ENCODE data around the gene UPF3A. TPM values are rescaled to one million over a fixed set of nuclear protein-coding genes. Genes with fewer than 3 reads are reported as not detected.
"Not testable (repeated sequence)": the region's sequence is repeated elsewhere in the genome, so short reads cannot be mapped to it uniquely, and the experiment has no call there.

Gene UPF3A
- polyA plus RNA-seq, 2 of the 4 experiments (the other 2 are of a cell fraction) = 51.0 to 62.6 TPM

- Histone ChIP-seq H3K4me2 (no peak overlapping the region), H3K9me3 (no peaks in the 10 kb centered on the region), H3K27ac (no peak overlapping the region), H3K4me3 (no peak overlapping the region), H3K4me1 (no peaks in the 10 kb centered on the region)
- DNase-seq (ENCODE audit: low read depth in 1 of 2, low spot score in 1 of 2) (no peak), ATAC-seq (no peak), FAIRE-seq (no peak)
- WGBS (ENCODE audit: missing lambda C conversion rate) = 95% methylated on average over 3 of the region's 3 CpGs
- no peak for TF ChIP-seq PHF8 (IDR thresholded peaks at IDR 0.05; ENCODE audit: borderline replicate concordance, low read depth)
- TF ChIP-seq BHLHE40 (IDR thresholded peaks at IDR 0.05; ENCODE audit: low read depth, low read length) = no peak
- ChIA-PET POLR2A (no interaction called here), CTCF (no interaction called here)
These were observed 20.6 kb upstream of the UPF3A start for GRCh38 chr13:114260814-114261213.

GRCh38 chr13:114261328-114261965, 20.0 kb upstream of the UPF3A start:
- no peak overlapping the region for H3K27ac ChIP-seq
- POLR2A ChIA-PET = no interaction called here
- DNase-seq (ENCODE audit: low read depth in 1 of 2, low spot score in 1 of 2) (no peak), FAIRE-seq (no peak), ATAC-seq (no peak)
- H3K9me3 ChIP-seq = no peaks in the 10 kb centered on the region
- H3K4me3 ChIP-seq = no peak overlapping the region
- H3K4me1 ChIP-seq = no peaks in the 10 kb centered on the region
- TF ChIP-seq EP300 (IDR thresholded peaks at IDR 0.05) = no peak
- TF ChIP-seq HOXB13 (CRISPR knock-in tag; IDR thresholded peaks at IDR 0.05; ENCODE audit: low read depth) = no peak
- no peak for TF ChIP-seq ELK1 (IDR thresholded peaks at IDR 0.05; ENCODE audit: low read depth, low read length)
- no peak for TF ChIP-seq NR3C1 (IDR thresholded peaks at IDR 0.05)
- no peak for TF ChIP-seq ZC3H11A (IDR thresholded peaks at IDR 0.05)
- no peak for TF ChIP-seq BCL3 (IDR thresholded peaks at IDR 0.05)
- TF ChIP-seq RCOR1 (IDR thresholded peaks at IDR 0.05; ENCODE audit: low read depth, low read length) = no peak
- no peak for TF ChIP-seq MAFK (IDR thresholded peaks at IDR 0.05; ENCODE audit: partially characterized antibody)
- TF ChIP-seq CEBPB (IDR thresholded peaks at IDR 0.05) = no peak
- TF ChIP-seq KDM5A (IDR thresholded peaks at IDR 0.05) = no peak
- TF ChIP-seq REST (IDR thresholded peaks at IDR 0.05) = no peak
- TF ChIP-seq POLR2AphosphoS2 (conservative IDR thresholded peaks at IDR 0.05; ENCODE audit: low read length) = no peak
- TF ChIP-seq HOXA7 (CRISPR knock-in tag; IDR thresholded peaks at IDR 0.05) = no peak
- TF ChIP-seq CHD4 (IDR thresholded peaks at IDR 0.05; ENCODE audit: borderline replicate concordance) = no peak
- CTCF ChIA-PET = no interaction called here
- 90% methylated on average over 3 of the region's 3 CpGs for WGBS (ENCODE audit: missing lambda C conversion rate)
- no peak overlapping the region for H3K4me2 ChIP-seq

- Histone ChIP-seq H3K4me1 (no peaks in the 10 kb centered on the region), H3K27ac (no peak overlapping the region), H3K4me2 (no peak overlapping the region), H3K4me3 (no peak overlapping the region), H3K9me3 (no peaks in the 10 kb centered on the region)
- WGBS (ENCODE audit: missing lambda C conversion rate) = 80% methylated on average over 5 of the region's 5 CpGs
- TF ChIP-seq NFE2L2 (conservative IDR thresholded peaks at IDR 0.05; ENCODE audit: low read length) (no peak), PHF8 (IDR thresholded peaks at IDR 0.05; ENCODE audit: borderline replicate concordance, low read depth) (no peak), NR3C1 (IDR thresholded peaks at IDR 0.05) (no peak), RARB (CRISPR knock-in tag; IDR thresholded peaks at IDR 0.05) (no peak), PBX3 (IDR thresholded peaks at IDR 0.05) (no peak), FOXS1 (CRISPR knock-in tag; IDR thresholded peaks at IDR 0.05) (no peak), BCL3 (IDR thresholded peaks at IDR 0.05) (no peak), EP300 (IDR thresholded peaks at IDR 0.05) (no peak)
- ChIA-PET POLR2A (no interaction called here), CTCF (no interaction called here)
- no peak for ATAC-seq
- no peak for FAIRE-seq
- DNase-seq (ENCODE audit: low read depth in 1 of 2, low spot score in 1 of 2) = no peak
These were observed 17.8 kb upstream of the UPF3A start for GRCh38 chr13:114263578-114263977.

- H3K4me3 ChIP-seq; ATAC-seq; POLR2A ChIA-PET; H3K4me1 ChIP-seq; H3K4me2 ChIP-seq; H3K27ac ChIP-seq; CTCF ChIA-PET; FAIRE-seq; DNase-seq (ENCODE audit: low read depth in 1 of 2, low spot score in 1 of 2); H3K9me3 ChIP-seq: not testable (repeated sequence)
- 93% methylated on average over 13 of the region's 13 CpGs for WGBS (ENCODE audit: missing lambda C conversion rate)
These were observed 17.1 kb upstream of the UPF3A start for GRCh38 chr13:114264313-114264712.

Data from A549 (cell line).